ENCODE data around the gene LDLRAD4.

Gene LDLRAD4

GRCh38 chr18:13206301-13206700, 12.3 kb upstream of the LDLRAD4 start:
- no peak for DNase-seq

GRCh38 chr18:13207294-13207693, 11.3 kb upstream of the LDLRAD4 start:
- DNase-seq, result no peak

GRCh38 chr18:13211534-13211933, 7.0 kb upstream of the LDLRAD4 start:
- DNase-seq, result peak; percentile 53

GRCh38 chr18:13213036-13213795, 5.3 kb upstream of the LDLRAD4 start:
- DNase-seq, result no peak

- no peak for DNase-seq
Measured at GRCh38 chr18:13214609-13215008, 4.0 kb upstream of the LDLRAD4 start.

GRCh38 chr18:13216092-13216582, 2.4 kb upstream of the LDLRAD4 start:
- peak; percentile 78 for DNase-seq

GRCh38 chr18:13216711-13217465, 1.7 kb upstream of the LDLRAD4 start:
- peak; percentile 51 for DNase-seq

GRCh38 chr18:13217466-13217961, 1.0 kb upstream of the LDLRAD4 start:
- DNase-seq, result peak; percentile 57

- DNase-seq, result no peak
Measured at GRCh38 chr18:13217971-13218367, 591 bp upstream of the LDLRAD4 start.

GRCh38 chr18:13218997-13219396, 437 bp downstream of the LDLRAD4 start:
- no peak for DNase-seq

GRCh38 chr18:13219593-13220159, 1.1 kb downstream of the LDLRAD4 start:
- no peak for DNase-seq

GRCh38 chr18:13220361-13220991, 1.9 kb downstream of the LDLRAD4 start:
- DNase-seq, result no peak

GRCh38 chr18:13221869-13222855, 3.6 kb downstream of the LDLRAD4 start:
- no peak for DNase-seq

- no peak for DNase-seq
Measured at GRCh38 chr18:13222856-13223281, 4.3 kb downstream of the LDLRAD4 start.

GRCh38 chr18:13223311-13224143, 5.0 kb downstream of the LDLRAD4 start:
- DNase-seq, result no peak

- DNase-seq, result no peak
Measured at GRCh38 chr18:13225261-13225660, 6.7 kb downstream of the LDLRAD4 start.

- no peak for DNase-seq
Measured at GRCh38 chr18:13226533-13227144, 8.1 kb downstream of the LDLRAD4 start.

GRCh38 chr18:13227910-13228309, 9.3 kb downstream of the LDLRAD4 start:
- DNase-seq, result no peak

- DNase-seq, result no peak
Measured at GRCh38 chr18:13229001-13229671, 10.6 kb downstream of the LDLRAD4 start.

- DNase-seq, result no peak
Measured at GRCh38 chr18:13231151-13231550, 12.6 kb downstream of the LDLRAD4 start.

Measured in GDM1 (cell line).